ENCODE results near the gene ARHGAP42.

The ARHGAP42 gene

GRCh38 chr11:100849901-100850235 is 162.8 kb downstream of the ARHGAP42 start:
- Histone ChIP-seq H3F3A (ENCODE audit: control insufficient read depth, insufficient read depth) (no peaks in the 10 kb centered on the region), H3K9me3 (ENCODE audit: control insufficient read depth, insufficient read depth, low read length) (no peaks in the 10 kb centered on the region), H3K79me2 (ENCODE audit: control insufficient read depth, low read length) (no peaks in the 10 kb centered on the region), H3K36me3 (ENCODE audit: control insufficient read depth, low read length) (no peaks in the 10 kb centered on the region), H3K4me1 (ENCODE audit: control insufficient read depth, low read length) (no peaks in the 10 kb centered on the region), H3K27me3 (ENCODE audit: control insufficient read depth, low read length) (no peaks in the 10 kb centered on the region), H3K27ac (ENCODE audit: low read depth, low read length) (no peak overlapping the region), H4K20me1 (ENCODE audit: control insufficient read depth, insufficient read depth, low read depth, low read length) (no peaks in the 10 kb centered on the region), H3K4me3 (ENCODE audit: low read length) (no peak overlapping the region), H3K9me2 (replicated peaks; ENCODE audit: control insufficient read depth, low read length) (no peaks in the 10 kb centered on the region), H3K4me2 (ENCODE audit: low read length) (no peak overlapping the region)
- no peak for TF ChIP-seq CTCF (IDR thresholded peaks at IDR 0.05; ENCODE audit: low read depth, low read length, poor library complexity, severe bottlenecking)
- no peak for TF ChIP-seq EZH2phosphoT487 (IDR thresholded peaks at IDR 0.05; ENCODE audit: borderline replicate concordance, low read length)

GRCh38 chr11:100851147-100851546 is 164.1 kb downstream of the ARHGAP42 start:
- Histone ChIP-seq H3K4me3 (ENCODE audit: low read length) (no peak overlapping the region), H3K4me2 (ENCODE audit: low read length) (no peak overlapping the region), H3K79me2 (ENCODE audit: control insufficient read depth, low read length) (no peaks in the 10 kb centered on the region)

GRCh38 chr11:100851584-100852152 is 164.6 kb downstream of the ARHGAP42 start:
- H3F3A ChIP-seq (ENCODE audit: control insufficient read depth, insufficient read depth), result no peaks in the 10 kb centered on the region
- no peaks in the 10 kb centered on the region for H3K9me2 ChIP-seq (replicated peaks; ENCODE audit: control insufficient read depth, low read length)
- H3K36me3 ChIP-seq (ENCODE audit: control insufficient read depth, low read length), result no peaks in the 10 kb centered on the region
- H3K9me3 ChIP-seq (ENCODE audit: control insufficient read depth, insufficient read depth, low read length), result no peaks in the 10 kb centered on the region
- H3K79me2 ChIP-seq (ENCODE audit: control insufficient read depth, low read length), result no peaks in the 10 kb centered on the region
- no peak for TF ChIP-seq EZH2phosphoT487 (IDR thresholded peaks at IDR 0.05; ENCODE audit: borderline replicate concordance, low read length)
- TF ChIP-seq CTCF (IDR thresholded peaks at IDR 0.05; ENCODE audit: low read depth, low read length, poor library complexity, severe bottlenecking), result no peak
- H3K4me3 ChIP-seq (ENCODE audit: low read length), result no peak overlapping the region
- H3K27ac ChIP-seq (ENCODE audit: low read depth, low read length), result no peak overlapping the region
- H3K4me1 ChIP-seq (ENCODE audit: control insufficient read depth, low read length), result peaks cover 3% of the 10 kb centered on the region; the same call in 1 of the 2 replicates
- no peaks in the 10 kb centered on the region for H3K27me3 ChIP-seq (ENCODE audit: control insufficient read depth, low read length)
- no peaks in the 10 kb centered on the region for H4K20me1 ChIP-seq (ENCODE audit: control insufficient read depth, insufficient read depth, low read depth, low read length)
- no peak overlapping the region for H3K4me2 ChIP-seq (ENCODE audit: low read length)

More at GRCh38 chr11:100851147-100851546, 164.1 kb downstream of the ARHGAP42 start:
- Histone ChIP-seq H3F3A (ENCODE audit: control insufficient read depth, insufficient read depth) (no peaks in the 10 kb centered on the region), H3K36me3 (ENCODE audit: control insufficient read depth, low read length) (no peaks in the 10 kb centered on the region), H3K9me3 (ENCODE audit: control insufficient read depth, insufficient read depth, low read length) (no peaks in the 10 kb centered on the region), H3K4me1 (ENCODE audit: control insufficient read depth, low read length) (peaks cover 3% of the 10 kb centered on the region; the same call in 1 of the 2 replicates), H4K20me1 (ENCODE audit: control insufficient read depth, insufficient read depth, low read depth, low read length) (no peaks in the 10 kb centered on the region), H3K27me3 (ENCODE audit: control insufficient read depth, low read length) (no peaks in the 10 kb centered on the region), H3K9me2 (replicated peaks; ENCODE audit: control insufficient read depth, low read length) (no peaks in the 10 kb centered on the region), H3K27ac (ENCODE audit: low read depth, low read length) (no peak overlapping the region)
- TF ChIP-seq CTCF (IDR thresholded peaks at IDR 0.05; ENCODE audit: low read depth, low read length, poor library complexity, severe bottlenecking), result no peak
- TF ChIP-seq EZH2phosphoT487 (IDR thresholded peaks at IDR 0.05; ENCODE audit: borderline replicate concordance, low read length), result no peak
